CD4-positive, CD25-positive, alpha-beta regulatory T cell (primary cell): ENCODE results near the gene CCDC38. TPM values are rescaled to one million over a fixed set of nuclear protein-coding genes. Genes with fewer than 3 reads are reported as not detected.

ENCODE experiments used
- ATAC-seq, 2 donors: fragments of 150-1000 bp; cut with Tn5 transposase; one replicate each; pipeline ENCODE4 v1.10.0; 2021; ENCODE audit warnings: low read depth in 2 of 2, moderate number of reproducible peaks in 2 of 2, moderate library complexity in 1 of 2
- DNase-seq, 3 donors: peaks; one replicate each; pipeline versions ENCODE4 v3.0.0 to v3.0.0-alpha.2; 2012 to 2022; ENCODE audit warnings: mixed read lengths in 1 of 3
- H3K27ac ChIP-seq: one replicate; pipeline ENCODE4 v1.7.0; 2013; ENCODE audit warnings: mild to moderate bottlenecking, low read length; ENCODE audit not compliant: insufficient read depth, poor library complexity, severe bottlenecking
- H3K27me3 ChIP-seq: one replicate; pipeline ENCODE4 v1.7.0; 2013; ENCODE audit warnings: low read length; ENCODE audit not compliant: control insufficient read depth, insufficient read depth
- H3K36me3 ChIP-seq: one replicate; pipeline ENCODE4 v1.7.0; 2013; ENCODE audit warnings: mild to moderate bottlenecking, low read length, moderate library complexity; ENCODE audit not compliant: control insufficient read depth, insufficient read depth
- H3K4me1 ChIP-seq: 2 replicates; pipeline ENCODE4 v1.7.0; 2013; ENCODE audit warnings: mild to moderate bottlenecking, low read length; ENCODE audit not compliant: insufficient read depth, control insufficient read depth, poor library complexity, severe bottlenecking
- H3K4me3 ChIP-seq: one replicate; pipeline ENCODE4 v1.7.0; 2013; ENCODE audit warnings: low read depth, mild to moderate bottlenecking, low read length, moderate library complexity
- H3K9me3 ChIP-seq, 2 experiments: 1 replicate in 1 of 2; 2 replicates in 1 of 2; pipeline ENCODE4 v1.7.0; 2013; ENCODE audit warnings: low read length in 2 of 2, mild to moderate bottlenecking in 1 of 2, moderate library complexity in 1 of 2; ENCODE audit not compliant: control insufficient read depth in 2 of 2
- H3K27ac Mint-ChIP-seq, 3 donors: one replicate each; pipeline ENCODE4 v1.8.0; 2020 to 2022; ENCODE audit warnings: mild to moderate bottlenecking in 3 of 3, mixed read lengths in 3 of 3, moderate library complexity in 2 of 3
- H3K27me3 Mint-ChIP-seq: one replicate; pipeline ENCODE4 v1.8.0; 2022; ENCODE audit warnings: mild to moderate bottlenecking, mixed read lengths
- H3K36me3 Mint-ChIP-seq: one replicate; pipeline ENCODE4 v1.8.0; 2020; ENCODE audit warnings: mixed read lengths
- H3K4me1 Mint-ChIP-seq, 4 donors: one replicate each; pipeline ENCODE4 v1.8.0; 2020 to 2022; ENCODE audit warnings: mixed read lengths in 4 of 4, mild to moderate bottlenecking in 1 of 4
- H3K4me3 Mint-ChIP-seq, 4 donors: one replicate each; pipeline ENCODE4 v1.8.0; 2020 to 2022; ENCODE audit warnings: mild to moderate bottlenecking in 4 of 4, mixed read lengths in 4 of 4, moderate library complexity in 3 of 4
- H3K9me3 Mint-ChIP-seq, 7 donors: one replicate each; pipeline ENCODE4 v1.8.0; 2020 to 2022; ENCODE audit warnings: mixed read lengths in 7 of 7, mild to moderate bottlenecking in 3 of 7, moderate library complexity in 2 of 7
- polyA plus RNA-seq, 4 donors: library from polyadenylated mRNA; unstranded; fragments of 300-500 nt; fragmentation: Illumina TruSeq; gene quantifications; one replicate each; pipeline ENCODE4 v1.2.3, GENCODE V29; 2021
- total RNA-seq: library from RNA; stranded (reverse); gene quantifications from one replicate; pipeline ENCODE4 v1.2.3, GENCODE V29; 2022

The CCDC38 gene
- total and polyA plus RNA-seq, 5 donors from 2014 or later = not detected

- Mint-ChIP-seq H3K27me3 (no peaks in the 10 kb centered on the region), H3K4me1 (peaks cover 0 to 15% (median 4%) of the 10 kb centered on the region in 4 donors), H3K36me3 (no peaks in the 10 kb centered on the region), H3K27ac (peak overlapping the region; percentile 48 to 92 (median 54)), H3K9me3 (no peaks in the 10 kb centered on the region), H3K4me3 (peak overlapping the region; percentile 90 to 93 (median 92))
- H3K27ac ChIP-seq = peak overlapping the region; percentile 72
- DNase-seq (peak in 1 of 3 donors; percentile 33), ATAC-seq (no peak)
- H3K4me3 ChIP-seq = peak overlapping the region; percentile 90
- no peaks in the 10 kb centered on the region for H3K9me3 ChIP-seq
- H3K4me1 ChIP-seq = peaks cover 12% of the 10 kb centered on the region
- H3K36me3 ChIP-seq = no peaks in the 10 kb centered on the region
- H3K27me3 ChIP-seq = no peaks in the 10 kb centered on the region
Observed at GRCh38 chr12:95942101-95942523, 302 bp downstream of the CCDC38 start.

DNA sequence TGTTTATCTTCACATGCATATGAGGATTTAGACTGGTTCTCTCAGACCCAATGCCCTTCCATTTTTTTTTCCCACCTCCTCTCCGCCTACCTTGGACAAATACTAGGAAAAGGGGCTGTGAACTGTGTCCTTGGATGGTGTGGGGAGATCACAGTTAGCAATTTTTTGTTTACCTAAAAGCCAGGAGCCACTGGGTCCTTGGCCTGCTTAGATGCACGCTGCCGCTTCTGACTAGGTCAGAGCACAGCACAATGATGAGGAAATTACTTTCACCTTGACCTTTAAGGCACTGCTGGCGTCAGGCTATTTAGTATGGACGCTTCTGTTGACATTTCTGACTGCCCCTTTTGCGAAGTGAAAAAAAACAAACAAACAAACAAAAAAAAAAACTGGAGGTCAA lies 1.9 kb downstream of the CCDC38 start:
- Mint-ChIP-seq H3K36me3 (no peaks in the 10 kb centered on the region), H3K4me3 (peak overlapping the region; percentile 2 to 60 (median 21)), H3K9me3 (no peaks in the 10 kb centered on the region), H3K27me3 (peaks cover 3% of the 10 kb centered on the region), H3K27ac (no peak overlapping the region), H3K4me1 (peaks cover 0 to 15% (median 4%) of the 10 kb centered on the region in 4 donors)
- H3K27ac ChIP-seq = no peak overlapping the region
- no peaks in the 10 kb centered on the region for H3K9me3 ChIP-seq
- no peak for DNase-seq
- ATAC-seq = no peak
- H3K4me3 ChIP-seq = no peak overlapping the region
- H3K27me3 ChIP-seq = peaks cover 3% of the 10 kb centered on the region
- H3K36me3 ChIP-seq = no peaks in the 10 kb centered on the region
- H3K4me1 ChIP-seq = peaks cover 12% of the 10 kb centered on the region

- H3K27me3 Mint-ChIP-seq = no peaks in the 10 kb centered on the region
- H3K4me3 Mint-ChIP-seq = no peak overlapping the region
- no peak for DNase-seq
- no peak overlapping the region for H3K27ac Mint-ChIP-seq
- Histone ChIP-seq H3K9me3 (no peaks in the 10 kb centered on the region), H3K4me1 (no peaks in the 10 kb centered on the region), H3K27me3 (no peaks in the 10 kb centered on the region), H3K4me3 (no peak overlapping the region), H3K36me3 (no peaks in the 10 kb centered on the region), H3K27ac (no peak overlapping the region)
- H3K9me3 Mint-ChIP-seq = peaks cover 0 to 2% (median 0%) of the 10 kb centered on the region in 7 donors
- no peaks in the 10 kb centered on the region for H3K36me3 Mint-ChIP-seq
- H3K4me1 Mint-ChIP-seq = no peaks in the 10 kb centered on the region
- no peak for ATAC-seq
Observed at GRCh38 chr12:95922231-95922630, 20.2 kb downstream of the CCDC38 start.

DNA sequence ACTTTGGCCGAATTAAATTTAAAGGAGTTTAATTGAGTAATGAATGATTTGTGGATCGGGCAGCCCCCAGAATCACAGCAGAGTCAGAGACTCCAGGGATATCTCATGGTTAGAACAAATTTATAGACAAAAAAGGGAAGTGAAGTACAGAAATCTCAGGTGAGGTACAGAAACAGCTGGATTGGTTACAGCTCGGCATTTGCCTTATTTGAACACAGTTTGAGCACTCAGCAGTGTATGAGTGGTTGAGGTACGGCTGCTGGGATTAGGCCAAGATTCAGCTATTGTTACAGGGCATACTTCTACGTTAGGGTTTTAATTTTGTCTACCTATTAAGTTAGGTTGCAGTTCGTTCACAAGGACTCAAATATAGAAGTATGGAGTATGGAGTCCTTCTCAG lies 23.3 kb downstream of the CCDC38 start:
- Histone ChIP-seq H3K27ac (no peak overlapping the region), H3K9me3 (no peaks in the 10 kb centered on the region), H3K4me3 (no peak overlapping the region), H3K4me1 (no peaks in the 10 kb centered on the region), H3K27me3 (peaks cover 3% of the 10 kb centered on the region), H3K36me3 (no peaks in the 10 kb centered on the region)
- DNase-seq = no peak
- Mint-ChIP-seq H3K27ac (no peak overlapping the region), H3K36me3 (no peaks in the 10 kb centered on the region), H3K9me3 (peaks cover 0 to 3% (median 0%) of the 10 kb centered on the region in 7 donors), H3K4me3 (no peak overlapping the region), H3K27me3 (peaks cover 11% of the 10 kb centered on the region), H3K4me1 (no peaks in the 10 kb centered on the region)
- ATAC-seq = no peak

GRCh38 chr12:95918194-95918993 lies 24.0 kb downstream of the CCDC38 start:
- peaks cover 3% of the 10 kb centered on the region for H3K27me3 ChIP-seq
- DNase-seq (peak; percentile 14 to 64 (median 56)), ATAC-seq (peak; percentile 88 to 90)
- Mint-ChIP-seq H3K9me3 (peaks cover 0 to 3% (median 0%) of the 10 kb centered on the region in 7 donors), H3K27me3 (peaks cover 11% of the 10 kb centered on the region), H3K4me3 (no peak overlapping the region), H3K4me1 (no peaks in the 10 kb centered on the region), H3K36me3 (no peaks in the 10 kb centered on the region), H3K27ac (no peak overlapping the region)
- H3K27ac ChIP-seq = no peak overlapping the region
- H3K4me3 ChIP-seq = no peak overlapping the region
- no peaks in the 10 kb centered on the region for H3K9me3 ChIP-seq
- no peaks in the 10 kb centered on the region for H3K4me1 ChIP-seq
- H3K36me3 ChIP-seq = no peaks in the 10 kb centered on the region

- H3K27me3 ChIP-seq = peaks cover 7% of the 10 kb centered on the region
- Mint-ChIP-seq H3K9me3 (peaks cover 0 to 1% (median 0%) of the 10 kb centered on the region in 7 donors), H3K27ac (no peak overlapping the region), H3K4me3 (no peak overlapping the region), H3K4me1 (no peaks in the 10 kb centered on the region), H3K36me3 (no peaks in the 10 kb centered on the region), H3K27me3 (peaks cover 23% of the 10 kb centered on the region)
- H3K9me3 ChIP-seq = no peaks in the 10 kb centered on the region
- no peaks in the 10 kb centered on the region for H3K4me1 ChIP-seq
- ATAC-seq (no peak), DNase-seq (no peak)
- H3K36me3 ChIP-seq = no peaks in the 10 kb centered on the region
- no peak overlapping the region for H3K27ac ChIP-seq
- H3K4me3 ChIP-seq = no peak overlapping the region
Observed at GRCh38 chr12:95909871-95910270, 32.5 kb downstream of the CCDC38 start.

DNA sequence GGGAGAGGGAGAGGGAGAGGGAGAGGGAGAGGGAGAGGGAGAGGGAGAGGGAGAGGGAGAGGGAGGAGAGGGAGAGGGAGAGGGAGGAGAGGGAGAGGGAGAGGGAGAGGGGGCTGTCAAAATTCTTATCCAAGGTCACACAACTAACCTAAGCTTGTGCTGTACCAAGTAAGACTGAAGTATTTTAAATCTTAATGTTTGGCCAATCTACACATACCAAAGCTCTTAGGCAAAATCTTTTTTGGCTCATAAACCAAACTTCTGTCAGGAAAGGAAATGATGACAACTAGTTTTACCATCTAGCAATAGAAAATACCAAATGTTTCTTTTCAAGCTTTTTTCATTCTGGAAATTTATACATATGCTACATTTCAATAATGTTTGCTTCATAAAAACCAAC lies 33.8 kb downstream of the CCDC38 start:
- no peak overlapping the region for H3K4me3 ChIP-seq
- Mint-ChIP-seq H3K4me1 (no peaks in the 10 kb centered on the region), H3K36me3 (no peaks in the 10 kb centered on the region), H3K27me3 (peaks cover 27% of the 10 kb centered on the region), H3K4me3 (no peak overlapping the region), H3K9me3 (peaks cover 0 to 2% (median 0%) of the 10 kb centered on the region in 7 donors), H3K27ac (no peak overlapping the region)
- no peak overlapping the region for H3K27ac ChIP-seq
- peaks cover 0 to 2% of the 10 kb centered on the region in 2 experiments for H3K9me3 ChIP-seq
- no peaks in the 10 kb centered on the region for H3K36me3 ChIP-seq
- no peak for DNase-seq
- H3K4me1 ChIP-seq = no peaks in the 10 kb centered on the region
- no peak for ATAC-seq
- peaks cover 14% of the 10 kb centered on the region for H3K27me3 ChIP-seq

- H3K36me3 Mint-ChIP-seq = no peaks in the 10 kb centered on the region
- DNase-seq = no peak
- no peak overlapping the region for H3K27ac ChIP-seq
- H3K9me3 Mint-ChIP-seq = peaks cover 0 to 4% (median 0%) of the 10 kb centered on the region in 7 donors
- no peak overlapping the region for H3K4me3 ChIP-seq
- no peak for ATAC-seq
- no peaks in the 10 kb centered on the region for H3K36me3 ChIP-seq
- peaks cover 1 to 4% of the 10 kb centered on the region in 2 experiments for H3K9me3 ChIP-seq
- peaks cover 17% of the 10 kb centered on the region for H3K27me3 ChIP-seq
- no peaks in the 10 kb centered on the region for H3K4me1 Mint-ChIP-seq
- no peak overlapping the region for H3K4me3 Mint-ChIP-seq
- no peaks in the 10 kb centered on the region for H3K4me1 ChIP-seq
- no peak overlapping the region for H3K27ac Mint-ChIP-seq
- peaks cover 23% of the 10 kb centered on the region for H3K27me3 Mint-ChIP-seq
Observed at GRCh38 chr12:95898081-95898480, 44.3 kb downstream of the CCDC38 start.
